WTC11 (cell line): ENCODE data around the gene APBA3.

Experiments
- ATF2 ChIP-seq: sonication (generic); formaldehyde crosslinking; IDR thresholded peaks from 2 replicates; pipeline ENCODE4 v1.8.1; 2022; ENCODE audit warnings: low read depth, missing genetic modification reagents, borderline replicate concordance
- CTCF ChIP-seq: fragments of 200-600 bp; IDR thresholded peaks from 2 replicates; pipeline ENCODE4 v1.8.0; 2022; ENCODE audit warnings: antibody characterized with exemption
- FOXK1 ChIP-seq: sonication (generic); formaldehyde crosslinking; IDR thresholded peaks from 2 replicates; pipeline ENCODE4 v1.8.0; 2022; ENCODE audit warnings: mild to moderate bottlenecking, moderate library complexity, missing genetic modification reagents
- GABPB1 ChIP-seq: sonication (generic); formaldehyde crosslinking; IDR thresholded peaks from 2 replicates; pipeline ENCODE4 v1.8.1; 2023; ENCODE audit warnings: mild to moderate bottlenecking, missing genetic modification reagents
- HMGXB4 ChIP-seq: sonication (generic); formaldehyde crosslinking; IDR thresholded peaks from 2 replicates; pipeline ENCODE4 v1.8.1; 2023; ENCODE audit warnings: mild to moderate bottlenecking, moderate library complexity, missing genetic modification reagents
- JUN ChIP-seq: sonication (generic); formaldehyde crosslinking; IDR thresholded peaks from 2 replicates; pipeline ENCODE4 v1.8.0; 2023; ENCODE audit warnings: mild to moderate bottlenecking, missing genetic modification reagents
- MAX ChIP-seq: sonication (generic); formaldehyde crosslinking; IDR thresholded peaks from 2 replicates; pipeline ENCODE4 v1.8.0; 2022; ENCODE audit warnings: mild to moderate bottlenecking, missing genetic modification reagents
- SMAD3 ChIP-seq: sonication (generic); formaldehyde crosslinking; IDR thresholded peaks from 2 replicates; pipeline ENCODE4 v1.8.0; 2022; ENCODE audit warnings: missing genetic modification reagents, mild to moderate bottlenecking, borderline replicate concordance
- SP1 ChIP-seq: sonication (generic); formaldehyde crosslinking; conservative IDR thresholded peaks from 2 replicates; pipeline ENCODE4 v1.8.1; 2022; ENCODE audit warnings: missing genetic modification reagents
- TP53 ChIP-seq: sonication (generic); formaldehyde crosslinking; IDR thresholded peaks from 2 replicates; pipeline ENCODE4 v1.8.1; 2023; ENCODE audit warnings: mild to moderate bottlenecking, missing genetic modification reagents
- ZBTB43 ChIP-seq: sonication (generic); formaldehyde crosslinking; IDR thresholded peaks from 2 replicates; pipeline ENCODE4 v1.8.1; 2023; ENCODE audit warnings: mild to moderate bottlenecking, missing genetic modification reagents
- ZNF317 ChIP-seq: sonication (generic); formaldehyde crosslinking; IDR thresholded peaks from 2 replicates; pipeline ENCODE4 v1.8.1; 2023; ENCODE audit warnings: low read depth, mild to moderate bottlenecking, moderate library complexity, missing genetic modification reagents, borderline replicate concordance

- TF ChIP-seq ATF2 (no peak), SMAD3 (CRISPR knock-in tag) (no peak), FOXK1 (CRISPR knock-in tag) (no peak), CTCF (no peak), SP1 (CRISPR knock-in tag) (no peak), MAX (CRISPR knock-in tag) (no peak), ZNF317 (no peak), HMGXB4 (no peak), ZBTB43 (no peak), JUN (CRISPR knock-in tag) (no peak), GABPB1 (CRISPR knock-in tag) (no peak), TP53 (no peak)
These were observed 15.0 kb downstream of the APBA3 start for GRCh38 chr19:3746371-3747056.
